ENCODE results near the gene ASPG.

Gene ASPG

GRCh38 chr14:104135904-104136471 lies 50.5 kb downstream of the ASPG start:
- DNase-seq (ENCODE audit: low read depth in 2 of 2), result no peak

DNA sequence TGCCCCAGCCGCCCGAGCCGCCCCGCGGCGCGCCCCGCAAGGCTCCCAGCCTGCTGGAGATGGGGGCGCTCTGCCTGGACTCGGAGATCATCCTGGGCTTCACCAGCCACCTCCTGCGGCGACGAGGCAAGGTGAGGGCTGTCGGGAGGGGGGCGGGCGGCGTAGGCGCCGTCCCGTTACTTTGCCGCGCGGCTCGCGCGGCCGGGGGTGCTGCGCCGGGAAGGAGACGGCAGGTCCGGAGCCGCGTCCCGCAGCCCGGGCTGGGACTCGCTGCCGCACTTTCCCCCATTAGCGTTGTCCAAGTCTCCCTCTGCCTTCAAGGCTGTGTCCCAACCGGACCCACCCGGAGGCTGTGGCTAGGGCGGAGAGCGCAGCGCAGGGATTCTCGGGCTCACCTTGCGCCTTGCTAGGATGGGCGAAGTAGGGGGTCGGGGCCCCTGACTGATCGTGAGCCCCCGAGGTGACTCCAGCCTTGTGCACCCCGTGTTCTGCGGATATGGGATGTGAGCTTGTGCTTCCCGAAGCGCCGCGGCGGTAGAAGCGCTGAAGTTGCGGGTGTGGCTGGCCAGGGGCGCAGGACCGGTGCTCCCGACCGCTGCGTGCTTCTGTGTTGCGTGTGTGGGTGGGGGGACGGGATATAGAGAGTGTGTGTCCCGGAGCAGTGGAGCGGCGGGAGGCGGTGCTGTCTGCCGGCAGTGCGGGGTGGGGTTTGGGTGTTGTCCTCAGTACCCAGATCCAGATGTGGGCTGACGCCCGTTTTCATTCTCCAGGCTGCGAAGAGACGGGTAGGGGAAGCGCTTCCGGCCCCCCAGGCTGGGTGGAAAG lies 51.2 kb downstream of the ASPG start:
- DNase-seq (ENCODE audit: low read depth in 2 of 2), result no peak

DNA sequence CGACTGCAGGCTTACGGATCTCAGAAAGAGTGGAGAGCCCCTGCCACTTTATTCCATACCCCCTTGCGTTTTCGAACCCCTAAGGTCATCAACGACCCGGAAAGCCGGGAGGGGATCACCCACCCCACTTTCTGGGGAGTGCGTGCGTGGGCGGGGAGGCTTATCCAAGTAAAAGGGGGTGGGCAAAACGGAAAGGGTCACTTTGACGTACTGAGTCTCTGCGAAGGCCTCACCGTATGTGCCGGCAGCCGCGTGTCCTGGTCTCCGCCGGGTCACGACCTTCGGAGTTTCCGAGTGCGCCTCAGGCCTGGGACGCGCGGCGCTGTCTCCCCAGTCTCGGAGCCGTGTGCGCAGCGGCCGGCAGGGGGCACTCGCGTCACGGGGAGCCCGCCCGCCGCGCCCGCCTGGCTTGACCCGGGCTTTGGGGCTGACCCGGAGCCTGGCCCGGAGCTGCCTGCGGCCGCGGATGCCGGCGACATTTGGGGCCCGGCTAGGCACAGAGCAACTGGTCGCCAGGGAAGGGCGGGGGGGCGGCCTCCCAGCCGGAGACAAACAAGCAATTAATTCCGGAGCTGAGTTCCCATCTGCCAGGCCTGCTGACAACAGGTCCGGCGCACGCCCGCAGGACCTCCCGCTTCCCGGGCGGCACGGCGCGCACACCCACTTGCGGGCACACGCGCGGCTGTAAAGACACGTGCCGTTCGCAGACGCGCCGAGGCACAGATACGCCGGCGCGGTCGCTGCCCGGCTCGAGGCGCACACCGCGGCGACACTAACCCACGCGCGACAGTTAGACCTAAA lies 52.0 kb downstream of the ASPG start:
- peak; percentile 29 to 65 for DNase-seq (ENCODE audit: low read depth in 2 of 2)

DNA sequence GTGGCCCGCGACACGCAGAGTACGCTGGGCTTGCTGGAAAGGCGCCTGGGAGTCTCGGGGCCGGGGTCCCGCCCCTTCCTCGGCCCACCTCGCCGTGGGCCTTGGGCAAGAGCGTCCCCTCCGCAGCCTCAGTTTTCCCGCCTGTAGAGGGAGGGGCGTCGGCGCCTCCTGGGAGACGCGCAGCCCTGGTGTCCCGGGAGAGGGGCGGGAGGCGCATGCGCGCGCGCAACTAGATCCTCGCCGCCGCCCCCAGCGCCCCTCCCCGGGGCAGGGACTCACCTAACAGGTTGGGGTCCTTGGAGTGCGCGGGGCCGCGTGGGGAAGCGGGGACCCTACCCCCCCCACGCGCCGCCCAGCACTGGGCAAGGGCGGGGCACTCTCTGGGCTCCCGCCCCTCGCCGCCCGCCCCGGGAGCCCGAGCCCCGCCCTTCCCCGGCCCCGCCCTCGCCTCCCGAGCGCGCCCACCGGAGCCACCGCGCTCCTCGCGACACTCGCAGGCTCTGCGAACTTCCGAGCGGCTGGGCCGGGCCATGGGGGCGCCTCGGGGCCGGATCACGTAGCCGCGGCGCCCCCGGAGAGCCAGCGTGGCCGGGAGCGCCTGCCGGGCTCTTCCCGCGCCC lies 52.7 kb downstream of the ASPG start, which contains the start of gene KIF26A:
TSS of gene KIF26A (plus strand) at position 490 of the 620 bp plus-strand sequence. CDS start 136 bp downstream, outside the sequence.
- no peak for DNase-seq (ENCODE audit: low read depth in 2 of 2)

DNA sequence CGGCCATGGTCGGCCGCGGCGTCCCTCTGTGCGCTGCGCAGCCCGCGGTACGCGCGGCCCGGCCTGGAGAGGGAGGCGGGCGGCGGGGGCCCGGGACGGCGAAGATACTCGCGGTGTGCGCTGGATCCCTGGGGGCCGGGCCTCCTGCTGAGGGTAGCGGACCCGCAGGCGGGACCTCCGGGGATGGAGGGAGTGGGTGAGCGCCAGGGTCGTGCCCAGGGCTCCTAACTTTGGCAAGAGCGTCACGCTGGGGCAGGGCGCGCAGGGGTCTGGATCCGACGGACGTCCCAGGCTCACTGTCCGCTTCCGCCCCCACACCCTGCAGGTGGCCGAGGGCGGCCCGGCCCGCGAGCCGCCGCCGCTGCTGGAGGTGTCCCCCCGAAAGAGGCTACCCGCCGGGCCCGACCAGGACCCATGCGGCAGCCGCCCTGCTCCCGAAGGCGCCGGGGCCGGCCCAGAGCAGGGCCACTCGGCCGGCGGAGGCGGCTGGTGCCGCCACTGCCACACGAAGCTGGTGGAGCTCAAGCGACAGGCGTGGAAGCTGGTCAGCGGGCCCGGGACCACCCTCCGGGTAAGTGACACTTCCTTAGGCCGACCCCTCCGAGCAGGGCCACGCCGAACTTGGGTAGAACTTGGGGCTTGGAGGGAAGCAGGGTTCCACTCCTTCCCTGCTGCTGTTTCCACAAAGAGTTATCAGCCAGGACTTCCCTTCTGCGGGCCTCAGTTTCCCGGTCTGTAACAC lies 53.4 kb downstream of the ASPG start:
- DNase-seq (ENCODE audit: low read depth in 2 of 2), result no peak

DNA sequence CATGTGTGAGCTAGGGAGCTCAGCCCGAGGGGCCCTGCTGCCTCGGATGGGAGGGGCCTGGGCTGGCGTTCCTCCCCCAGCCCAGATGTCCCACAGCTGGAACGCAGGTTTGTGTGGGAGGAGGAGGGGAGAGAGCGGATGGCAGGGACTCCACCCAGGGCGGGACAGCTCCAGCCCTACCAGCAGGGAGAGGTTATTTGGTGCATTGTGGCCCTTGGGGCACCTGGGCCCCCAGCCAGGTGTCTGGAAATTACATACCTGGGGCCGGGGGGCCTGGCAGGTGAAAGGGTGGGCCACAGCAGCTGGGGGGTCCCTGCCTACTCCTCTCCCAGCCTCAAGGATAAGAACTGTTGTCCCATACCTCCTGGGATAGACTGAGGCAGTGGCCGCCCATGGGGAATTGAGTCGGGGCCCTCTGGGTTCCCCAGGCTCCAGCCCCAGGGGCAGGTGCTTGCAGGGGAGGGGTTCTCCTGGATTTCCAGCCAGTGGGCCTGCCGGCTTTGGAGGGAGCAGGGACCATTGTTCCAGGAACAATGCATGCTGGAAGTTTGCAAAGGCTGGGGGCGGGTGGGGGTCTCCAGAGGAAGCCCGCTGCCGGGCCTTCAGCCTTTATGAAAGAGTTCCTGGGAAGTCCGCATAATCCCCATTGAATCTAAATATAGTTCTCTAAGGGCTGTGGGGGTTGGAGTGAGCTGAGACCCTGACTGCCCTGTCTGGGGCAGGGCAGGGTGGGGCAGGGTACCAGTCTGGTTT lies 54.1 kb downstream of the ASPG start:
- no peak for DNase-seq (ENCODE audit: low read depth in 2 of 2)

- no peak for DNase-seq (ENCODE audit: low read depth in 2 of 2)
These were observed 54.6 kb downstream of the ASPG start for GRCh38 chr14:104140213-104140462.

DNA sequence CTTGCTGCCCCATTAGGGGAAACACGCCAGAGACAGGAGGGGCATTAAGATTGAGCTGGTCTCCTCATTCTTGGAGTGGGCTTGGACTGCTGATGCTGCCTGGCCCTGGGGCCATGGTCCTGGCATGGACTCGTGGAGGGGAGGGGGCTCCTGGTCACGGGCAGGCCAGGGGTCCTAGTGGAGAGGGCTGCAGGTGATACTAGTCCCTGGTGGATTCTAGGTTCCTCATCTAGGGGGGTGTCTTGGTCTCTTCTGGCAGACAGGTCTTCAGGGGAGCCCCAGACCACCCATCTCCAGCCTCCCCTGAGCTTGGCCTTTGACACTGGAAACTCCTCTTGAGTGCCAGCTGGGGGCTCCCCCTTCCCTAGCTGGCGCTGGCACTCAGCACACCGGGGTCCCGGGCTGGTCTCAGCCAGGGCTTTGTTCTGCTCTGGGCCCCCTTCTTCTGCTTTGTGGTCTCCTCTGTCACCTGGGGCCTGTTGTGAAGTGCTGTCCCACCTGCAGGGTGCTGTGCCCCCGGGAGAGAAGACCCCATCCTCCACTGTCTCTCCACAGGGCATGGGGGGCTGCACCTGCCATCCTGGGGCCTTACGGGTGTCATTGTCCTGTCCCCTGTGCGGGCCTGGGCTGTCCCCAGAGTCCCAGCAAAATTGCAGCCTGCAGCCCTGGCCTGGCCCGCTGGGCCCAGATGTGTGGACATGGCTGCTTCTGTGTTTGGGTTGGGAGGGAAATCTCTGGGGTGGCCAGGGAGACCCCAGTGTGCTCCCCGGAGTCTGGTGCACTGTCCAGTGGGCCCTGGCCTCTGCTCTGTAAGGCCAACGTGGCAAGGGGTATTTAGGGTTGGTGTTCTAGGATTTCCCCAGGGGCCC lies 55.2 kb downstream of the ASPG start:
- DNase-seq (ENCODE audit: low read depth in 2 of 2), result no peak

DNA sequence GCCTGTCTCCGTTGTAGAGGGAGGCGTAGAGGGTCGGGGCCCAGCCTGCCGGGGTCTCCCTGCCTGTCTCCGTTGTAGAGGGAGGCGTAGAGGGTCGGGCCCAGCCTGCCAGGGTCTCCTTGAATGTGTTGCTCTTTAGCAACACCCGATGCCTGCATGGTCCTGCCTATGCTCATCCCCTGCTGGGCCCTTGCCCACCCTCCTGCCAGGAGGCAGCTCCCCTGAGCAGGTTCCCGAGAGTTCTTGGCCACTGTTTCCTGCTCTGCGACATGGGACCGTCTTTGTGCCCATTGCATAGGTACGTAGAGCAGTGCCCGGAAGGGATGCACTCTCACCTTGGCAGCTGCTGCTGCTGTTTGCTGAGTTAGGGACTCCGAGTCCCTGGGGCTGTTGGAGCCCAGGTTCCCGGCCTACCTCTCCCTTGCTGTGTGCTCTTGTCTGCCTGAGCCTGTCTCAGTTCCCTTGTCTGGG lies 56.2 kb downstream of the ASPG start:
- DNase-seq (ENCODE audit: low read depth in 2 of 2), result no peak

DNA sequence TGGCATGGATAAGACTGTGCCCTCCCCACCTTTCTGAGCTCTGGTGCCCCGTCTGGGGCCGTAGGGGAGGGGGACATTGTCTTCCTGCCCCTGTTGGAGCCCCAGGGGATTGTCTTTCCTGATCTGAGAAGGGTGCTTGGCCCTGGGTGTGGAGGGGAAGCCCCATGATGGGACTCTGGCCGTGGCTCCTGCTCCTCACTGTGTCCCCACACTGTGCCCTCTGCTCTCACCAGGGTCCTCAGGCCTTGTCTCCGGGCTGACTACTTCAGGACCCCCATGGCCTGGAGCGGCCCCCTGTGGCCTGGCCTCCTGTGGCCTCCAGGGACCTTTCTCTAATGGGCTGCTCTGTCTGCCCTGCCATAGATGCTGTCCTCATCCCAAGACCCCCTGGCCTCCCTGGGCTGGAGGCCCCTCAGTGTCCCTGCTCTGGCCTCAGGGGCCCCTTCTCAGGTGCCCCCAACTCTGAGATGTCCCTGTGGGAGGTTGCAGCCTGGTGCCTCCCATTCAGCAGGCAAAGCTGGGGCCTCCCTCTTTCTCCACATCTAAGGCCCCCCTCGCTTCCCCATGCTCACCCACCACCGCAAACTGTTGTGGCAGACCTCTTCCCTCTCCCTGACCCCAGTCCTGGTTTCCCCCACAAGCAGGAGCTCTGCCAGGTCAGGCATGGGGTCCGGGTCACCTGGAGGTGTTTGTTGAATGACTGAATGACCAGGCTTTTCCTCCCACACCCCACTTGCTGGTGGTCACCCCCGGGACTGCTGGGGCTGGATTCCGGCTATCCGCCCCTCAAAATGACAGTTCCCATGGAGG lies 56.8 kb downstream of the ASPG start:
- DNase-seq (ENCODE audit: low read depth in 2 of 2), result no peak

DNA sequence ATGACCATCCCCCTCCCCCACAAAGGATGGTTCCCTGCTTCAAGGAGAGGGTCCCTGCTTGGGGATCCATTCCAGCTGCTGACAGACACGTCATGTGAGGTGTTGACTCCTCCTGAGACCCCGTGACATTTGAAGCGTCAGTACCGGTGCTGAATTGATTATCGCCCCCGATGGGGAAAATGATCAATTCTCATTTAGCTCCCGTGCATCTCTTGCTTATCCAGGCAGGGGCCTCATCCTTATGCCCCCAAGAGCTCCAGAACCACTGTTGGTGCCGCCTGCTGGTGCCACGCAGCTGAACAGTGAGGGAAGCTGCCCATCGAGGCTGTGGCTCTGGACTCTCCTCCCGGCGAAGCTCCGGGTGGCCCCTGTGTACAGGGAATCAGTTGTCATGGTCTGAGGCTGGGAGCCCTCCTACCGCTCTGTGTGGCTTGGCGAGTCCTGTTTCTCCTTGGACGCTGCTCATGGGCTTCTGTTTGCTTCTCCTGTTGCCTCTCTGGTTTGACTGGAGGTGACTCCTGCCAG lies 57.5 kb downstream of the ASPG start:
- no peak for DNase-seq (ENCODE audit: low read depth in 2 of 2)

DNA sequence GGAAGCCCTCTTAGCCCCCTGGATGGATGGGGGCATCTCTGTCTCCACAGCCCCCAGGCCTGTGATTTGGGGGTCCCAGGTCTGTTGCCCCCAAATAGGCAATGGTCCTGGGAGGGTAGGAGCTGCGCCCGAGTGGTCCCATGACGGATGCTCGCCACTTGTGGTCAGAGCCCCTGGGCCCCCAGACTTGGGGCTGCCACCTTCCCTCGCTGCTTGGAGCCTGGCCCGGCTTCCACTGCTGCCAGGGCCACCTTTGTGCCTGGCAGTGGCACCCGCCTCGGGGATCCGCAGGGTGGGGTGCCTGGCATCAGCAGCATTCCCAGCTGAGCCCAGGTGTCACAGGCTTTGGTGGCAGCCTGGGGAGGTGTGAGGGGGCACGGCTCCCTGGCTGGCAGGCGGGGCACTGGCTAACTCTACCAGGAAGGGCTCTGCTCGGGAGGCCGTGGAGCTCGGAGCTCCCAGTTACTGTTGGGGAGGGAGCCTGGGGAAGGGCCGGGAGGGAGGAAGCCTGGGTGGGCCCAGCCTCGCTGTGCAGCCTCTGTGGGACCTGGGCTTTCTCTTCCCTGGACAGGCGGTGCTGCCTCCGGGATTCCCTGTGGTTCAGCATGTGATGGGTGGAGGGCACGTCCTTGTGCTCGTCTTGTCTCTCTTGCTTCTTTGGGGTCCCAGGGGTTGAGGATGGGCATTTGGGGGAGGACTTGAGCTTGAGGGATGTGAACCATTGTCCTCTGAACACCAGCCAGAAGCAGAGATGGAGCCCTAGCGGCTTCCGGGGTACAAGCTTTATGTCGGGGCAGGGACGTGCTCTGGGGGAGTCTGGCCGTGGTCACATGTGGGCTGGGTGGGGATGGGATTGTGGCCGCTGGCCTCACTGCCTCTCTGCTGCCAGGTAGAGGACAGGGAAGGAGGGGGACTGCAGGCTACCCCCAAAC lies 58.3 kb downstream of the ASPG start:
- no peak for DNase-seq (ENCODE audit: low read depth in 2 of 2)

- no peak for DNase-seq (ENCODE audit: low read depth in 2 of 2)
These were observed 58.9 kb downstream of the ASPG start for GRCh38 chr14:104144453-104144790.

- no peak for DNase-seq (ENCODE audit: low read depth in 2 of 2)
These were observed 59.7 kb downstream of the ASPG start for GRCh38 chr14:104144911-104145825.

GRCh38 chr14:104145826-104146601 lies 60.5 kb downstream of the ASPG start:
- DNase-seq (ENCODE audit: low read depth in 2 of 2), result no peak
